Breast epithelium (tissue), 4 donors: ENCODE data around the gene ARHGAP4. TPM values are rescaled to one million over a fixed set of nuclear protein-coding genes. Genes with fewer than 3 reads are reported as not detected.

Source experiments
- DNase-seq, 2 donors: peaks; one replicate each; pipeline ENCODE4 v3.0.0-alpha.2; 2019; ENCODE audit warnings: low spot score in 2 of 2
- H3K27ac ChIP-seq, 2 donors: fragments of 200-600 bp; sonication (generic) in 1 of 2; one replicate each; pipeline ENCODE4 v1.5.1; 2016 to 2019; ENCODE audit warnings: mild to moderate bottlenecking in 1 of 2
- H3K27me3 ChIP-seq, 2 donors: fragments of 200-600 bp; sonication (generic) in 1 of 2; one replicate each; pipeline versions ENCODE4 v1.5.1 to v1.6.0; 2017 to 2019; ENCODE audit warnings: control low read depth in 1 of 2, mild to moderate bottlenecking in 1 of 2
- H3K36me3 ChIP-seq: fragments of 200-600 bp; one replicate; pipeline ENCODE4 v1.5.1; 2019
- H3K4me1 ChIP-seq, 2 donors: fragments of 200-600 bp; sonication (generic); one replicate each; pipeline ENCODE4 v1.5.1; 2016 to 2019; ENCODE audit warnings: control low read depth in 1 of 2
- H3K4me3 ChIP-seq, 3 donors: fragments of 200-600 bp; sonication (generic); 1 replicate in 2 of 3; 2 replicates in 1 of 3; pipeline ENCODE4 v1.5.1; 2016 to 2019; ENCODE audit warnings: mild to moderate bottlenecking in 3 of 3, moderate library complexity in 2 of 3
- H3K9me3 ChIP-seq, 2 donors: fragments of 200-600 bp; sonication (generic) in 1 of 2; one replicate each; pipeline ENCODE4 v1.5.1; 2016 to 2019; ENCODE audit warnings: control low read depth in 1 of 2
- CTCF ChIP-seq, 3 donors: fragments of 450-650 bp; IDR thresholded peaks; one replicate each; pipeline ENCODE4 v1.5.1; 2016 to 2017; ENCODE audit warnings: antibody characterized with exemption in 3 of 3, mild to moderate bottlenecking in 3 of 3, moderate library complexity in 3 of 3
- POLR2A ChIP-seq: fragments of 450-650 bp; IDR thresholded peaks from one replicate; pipeline ENCODE4 v1.6.1; 2016; ENCODE audit warnings: antibody characterized with exemption, mild to moderate bottlenecking, moderate library complexity
- POLR2AphosphoS5 ChIP-seq, 3 donors: sonication (generic); formaldehyde crosslinking; IDR thresholded peaks; one replicate each; pipeline ENCODE4 v1.6.1; 2017; ENCODE audit warnings: antibody characterized with exemption in 3 of 3
- intact Hi-C: fragments of 100-400 bp; cut with DNase I; formaldehyde crosslinking; loops from one replicate; pipeline ENCODE4 v1.15.1; 2023; ENCODE audit warnings: low total_unique reads
- total RNA-seq, 3 donors: library from RNA; depleted of rRNA; stranded (reverse); fragments of >200 nt; gene quantifications; one replicate each; pipeline ENCODE4 v1.1.0, GENCODE V29; 2016

ARHGAP4 gene
- total RNA-seq, 3 donors from 2014 or later = 18.4 to 21.5 (median 19.8) TPM

- Histone ChIP-seq H3K27me3 (peaks cover 0 to 39% of the 10 kb centered on the region in 2 donors), H3K4me3 (no peak overlapping the region), H3K4me1 (no peaks in the 10 kb centered on the region), H3K27ac (no peak overlapping the region), H3K9me3 (no peaks in the 10 kb centered on the region), H3K36me3 (no peaks in the 10 kb centered on the region)
- no peak for TF ChIP-seq CTCF (IDR thresholded peaks at IDR 0.05)
- no peak for TF ChIP-seq POLR2AphosphoS5 (IDR thresholded peaks at IDR 0.05)
- no peak for TF ChIP-seq POLR2A
- no peak for DNase-seq
- intact Hi-C loops = no loop called here
Measured at GRCh38 chrX:153945956-153946943, 20.2 kb upstream of the ARHGAP4 start.

- Histone ChIP-seq H3K9me3 (no peaks in the 10 kb centered on the region), H3K27me3 (peaks cover 0 to 47% of the 10 kb centered on the region in 2 donors), H3K27ac (no peak overlapping the region), H3K36me3 (no peaks in the 10 kb centered on the region), H3K4me3 (peak overlapping the region; percentile 29 to 51 (median 43)), H3K4me1 (no peaks in the 10 kb centered on the region)
- DNase-seq = no peak
- TF ChIP-seq POLR2A (no peak), CTCF (IDR thresholded peaks at IDR 0.05) (no peak), POLR2AphosphoS5 (IDR thresholded peaks at IDR 0.05) (no peak)
- intact Hi-C loops = no loop called here
Measured at GRCh38 chrX:153944800-153945150, 18.7 kb upstream of the ARHGAP4 start.

- no peak for DNase-seq
- Histone ChIP-seq H3K27ac (peak within 1 kb of the TSS in 1 of 2 donors; percentile 48), H3K4me1 (no peaks in the 10 kb centered on the region), H3K36me3 (no peaks in the 10 kb centered on the region), H3K9me3 (no peaks in the 10 kb centered on the region), H3K4me3 (peak within 1 kb of the TSS; percentile 29 to 51 (median 43)), H3K27me3 (peaks cover 0 to 52% of the 10 kb centered on the region in 2 donors)
- no peak for TF ChIP-seq POLR2A
- TF ChIP-seq POLR2AphosphoS5 (IDR thresholded peaks at IDR 0.05) = no peak
- no peak for TF ChIP-seq CTCF (IDR thresholded peaks at IDR 0.05)
- intact Hi-C loops = no loop called here
Measured at GRCh38 chrX:153944140-153944799, 18.2 kb upstream of the ARHGAP4 start, which contains the start of gene RENBP. TSS of gene RENBP (minus strand) at chrX:153944643. CDS start at chrX:153944610, 33 bp downstream.

GRCh38 chrX:153941336-153942252 lies 15.5 kb upstream of the ARHGAP4 start:
- intact Hi-C loops = no loop called here
- H3K27ac ChIP-seq = peak overlapping the region in 1 of 2 donors; percentile 25
- no peak for TF ChIP-seq POLR2A
- no peak for TF ChIP-seq POLR2AphosphoS5 (IDR thresholded peaks at IDR 0.05)
- no peak for TF ChIP-seq CTCF (IDR thresholded peaks at IDR 0.05)
- no peaks in the 10 kb centered on the region for H3K9me3 ChIP-seq
- peak overlapping the region in 2 of 3 donors; percentile 9 to 28 for H3K4me3 ChIP-seq
- H3K36me3 ChIP-seq = no peaks in the 10 kb centered on the region
- no peak for DNase-seq
- no peaks in the 10 kb centered on the region for H3K4me1 ChIP-seq
- peaks cover 0 to 45% of the 10 kb centered on the region in 2 donors for H3K27me3 ChIP-seq
